SK-N-MC (cell line): ENCODE measurements around the gene ABT1.
A peak's percentile ranks its signal among the peaks of the same experiment; 100 is the strongest.

Experiments used
- EZH2 ChIP-seq: fragments of 200-600 bp; sonication (generic); IDR thresholded peaks from one replicate; pipeline ENCODE4 v1.6.1; 2017; ENCODE audit warnings: antibody characterized with exemption
- POLR2AphosphoS5 ChIP-seq: IDR thresholded peaks from 2 replicates; pipeline ENCODE4 v1.6.1; 2012; ENCODE audit warnings: mild to moderate bottlenecking, low read depth, low read length, borderline replicate concordance

GRCh38 chr6:26571592-26572296 is 25.0 kb upstream of the ABT1 start:
- 0 out of 2 replicates have a peak, but pooled peaks have one; percentile 30 for TF ChIP-seq POLR2AphosphoS5
- no peak for TF ChIP-seq EZH2
